HepG2 (cell line): ENCODE data around the gene STK11. TPM values are rescaled to one million over a fixed set of nuclear protein-coding genes. Genes with fewer than 3 reads are reported as not detected.

Experiments used
- HDAC6 ChIP-seq: fragments of 200-600 bp; sonication (generic); IDR thresholded peaks from 2 replicates; pipeline ENCODE4 v1.7.0; 2017; ENCODE audit warnings: mild to moderate bottlenecking, antibody characterized with exemption, low read length, low read depth
- IRF9 ChIP-seq: sonication (generic); formaldehyde crosslinking; IDR thresholded peaks from 2 replicates; pipeline ENCODE4 v1.8.0; 2022; ENCODE audit warnings: missing genetic modification reagents, mild to moderate bottlenecking, borderline replicate concordance
- KLF12 ChIP-seq: sonication (generic); formaldehyde crosslinking; IDR thresholded peaks from 2 replicates; pipeline ENCODE4 v1.4.0; 2020; ENCODE audit warnings: missing genetic modification reagents, borderline replicate concordance
- MBD4 ChIP-seq: IDR thresholded peaks from 2 replicates; pipeline ENCODE4 v1.6.1; 2012; ENCODE audit warnings: low read length, inconsistent platforms, borderline replicate concordance
- NFAT5 ChIP-seq: sonication (generic); formaldehyde crosslinking; IDR thresholded peaks from 2 replicates; pipeline ENCODE4 v1.4.0; 2020; ENCODE audit warnings: missing genetic modification reagents
- UBTF ChIP-seq: sonication (generic); formaldehyde crosslinking; IDR thresholded peaks from 2 replicates; pipeline ENCODE4 v1.4.0; 2020; ENCODE audit warnings: mild to moderate bottlenecking, missing genetic modification reagents
- ZBTB39 ChIP-seq: sonication (generic); formaldehyde crosslinking; IDR thresholded peaks from 2 replicates; pipeline ENCODE4 v1.5.0; 2020; ENCODE audit warnings: missing genetic modification reagents
- ZFP37 ChIP-seq: sonication (generic); formaldehyde crosslinking; IDR thresholded peaks from 2 replicates; pipeline ENCODE4 v1.4.0; 2020; ENCODE audit warnings: missing genetic modification reagents, borderline replicate concordance
- ZNF256 ChIP-seq: sonication (generic); formaldehyde crosslinking; conservative IDR thresholded peaks from 2 replicates; pipeline ENCODE4 v1.4.0; 2020; ENCODE audit warnings: missing genetic modification reagents
- ZNF281 ChIP-seq: sonication (generic); formaldehyde crosslinking; IDR thresholded peaks from 2 replicates; pipeline ENCODE4 v1.4.0; 2020; ENCODE audit warnings: missing genetic modification reagents, borderline replicate concordance
- ZNF350 ChIP-seq: sonication (generic); formaldehyde crosslinking; IDR thresholded peaks from 2 replicates; pipeline ENCODE4 v1.4.0; 2020; ENCODE audit warnings: mild to moderate bottlenecking, low read depth, missing genetic modification reagents, borderline replicate concordance
- polyA plus RNA-seq, 8 experiments: library from polyadenylated mRNA; depleted of rRNA in 3 of 8; stranded (reverse) in 7 of 8; unstranded in 1 of 8; fragments of >200 nt; fragmentation: Illumina TruSeq in 4 of 8; extraction: Trizol in 4 of 8; gene quantifications; 2 replicates each; pipeline versions ENCODE4 v1.2.1 to v1.2.3, GENCODE V29; 2011 to 2016; ENCODE audit warnings: low read depth in 4 of 8, missing spikeins in 1 of 8, mixed read lengths in 1 of 8; ENCODE audit not compliant: insufficient read depth in 1 of 8
- total RNA-seq, 5 experiments: library from RNA; depleted of rRNA; stranded (reverse); fragments of >200 nt; fragmentation: Illumina TruSeq; extraction: Trizol; gene quantifications; 2 replicates each; pipeline ENCODE4 v1.2.3, GENCODE V29; 2016; ENCODE audit warnings: low read depth in 1 of 5

Gene STK11
- total and polyA plus RNA-seq, 2 of the 13 experiments (the other 11 are each of a cell fraction or from before 2014, with no cell fraction given): 27.5 to 43.6 TPM

GRCh38 chr19:1238369-1239303 lies 33.1 kb downstream of the STK11 start (continued):
- no peak for TF ChIP-seq ZBTB39 (CRISPR knock-in tag)
- no peak for TF ChIP-seq ZFP37
- TF ChIP-seq ZNF281 (CRISPR knock-in tag): no peak
- TF ChIP-seq UBTF (CRISPR knock-in tag): no peak; the same call in none of the 2 replicates
- no peak for TF ChIP-seq HDAC6
- TF ChIP-seq ZNF256 (CRISPR knock-in tag): no peak
- no peak; the same call in 1 of the 2 replicates for TF ChIP-seq IRF9 (CRISPR knock-in tag)
- TF ChIP-seq MBD4: no peak
- TF ChIP-seq NFAT5 (CRISPR knock-in tag): no peak
- no peak for TF ChIP-seq KLF12 (CRISPR knock-in tag)
- TF ChIP-seq ZNF350 (CRISPR knock-in tag): peak; percentile 68
